ENCODE measurements around the gene DTD1.

- TF ChIP-seq EZH2 (IDR thresholded peaks at IDR 0.05; ENCODE audit: borderline replicate concordance, low read depth, low read length, poor library complexity, severe bottlenecking), result no peak
- no peak for TF ChIP-seq CTCF (conservative IDR thresholded peaks at IDR 0.05; ENCODE audit: low read depth, low read length)
Measured at GRCh38 chr20:18748987-18749386, 161.1 kb downstream of the DTD1 start.

Data from A673 (cell line).